ENCODE results near the gene CLNK. TPM values are rescaled to one million over a fixed set of nuclear protein-coding genes. Genes with fewer than 3 reads are reported as not detected.

CLNK gene
- total RNA-seq, 2 experiments from 2014 or later = 2.0 TPM; not detected in 1

DNA sequence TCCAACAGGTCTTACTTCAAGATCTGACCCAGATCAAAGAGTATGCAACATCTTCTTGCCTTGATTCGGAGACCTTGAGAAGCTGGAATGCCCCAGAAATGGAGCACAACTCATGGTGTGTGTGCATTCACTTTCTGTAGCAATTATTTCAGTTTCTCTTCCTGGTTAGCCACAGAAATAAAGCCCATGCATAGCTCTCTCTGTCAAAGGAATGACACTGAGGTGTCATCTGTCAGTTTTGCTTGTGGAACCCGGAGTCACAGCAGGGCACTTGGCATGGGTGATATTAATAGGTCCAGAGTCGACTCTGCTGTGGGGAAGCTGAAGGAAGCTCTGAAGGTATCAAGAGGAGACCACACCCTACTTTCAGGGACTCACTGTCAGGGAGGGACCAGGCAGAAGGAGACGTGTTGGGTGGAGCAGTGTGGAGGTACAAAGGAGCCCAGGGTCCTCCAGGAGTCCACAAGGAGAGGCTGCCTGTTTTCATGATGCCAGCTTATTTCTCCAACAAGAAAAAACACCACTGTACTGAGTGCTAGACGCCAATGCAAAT, 10.7 kb downstream of the CLNK start:
- peaks cover 3% of the 10 kb centered on the region; the same call in 1 of the 2 replicates for H3K9me3 ChIP-seq (ENCODE audit: low read length)
- no peak overlapping the region for H3K4me3 ChIP-seq (ENCODE audit: low read depth, low read length, poor library complexity, severe bottlenecking)
- no peaks in the 10 kb centered on the region for H4K20me1 ChIP-seq (ENCODE audit: insufficient read depth, low read length)
- peaks cover 18% of the 10 kb centered on the region for H3K4me1 ChIP-seq (ENCODE audit: insufficient read depth, low read length, poor library complexity, severe bottlenecking)
- H3K79me2 ChIP-seq (ENCODE audit: insufficient read depth, low read depth, low read length) = no peaks in the 10 kb centered on the region
- no peak for DNase-seq (ENCODE audit: low spot score)
- TF ChIP-seq, protein P1, sequence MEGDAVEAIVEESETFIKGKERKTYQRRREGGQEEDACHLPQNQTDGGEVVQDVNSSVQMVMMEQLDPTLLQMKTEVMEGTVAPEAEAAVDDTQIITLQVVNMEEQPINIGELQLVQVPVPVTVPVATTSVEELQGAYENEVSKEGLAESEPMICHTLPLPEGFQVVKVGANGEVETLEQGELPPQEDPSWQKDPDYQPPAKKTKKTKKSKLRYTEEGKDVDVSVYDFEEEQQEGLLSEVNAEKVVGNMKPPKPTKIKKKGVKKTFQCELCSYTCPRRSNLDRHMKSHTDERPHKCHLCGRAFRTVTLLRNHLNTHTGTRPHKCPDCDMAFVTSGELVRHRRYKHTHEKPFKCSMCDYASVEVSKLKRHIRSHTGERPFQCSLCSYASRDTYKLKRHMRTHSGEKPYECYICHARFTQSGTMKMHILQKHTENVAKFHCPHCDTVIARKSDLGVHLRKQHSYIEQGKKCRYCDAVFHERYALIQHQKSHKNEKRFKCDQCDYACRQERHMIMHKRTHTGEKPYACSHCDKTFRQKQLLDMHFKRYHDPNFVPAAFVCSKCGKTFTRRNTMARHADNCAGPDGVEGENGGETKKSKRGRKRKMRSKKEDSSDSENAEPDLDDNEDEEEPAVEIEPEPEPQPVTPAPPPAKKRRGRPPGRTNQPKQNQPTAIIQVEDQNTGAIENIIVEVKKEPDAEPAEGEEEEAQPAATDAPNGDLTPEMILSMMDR (conservative IDR thresholded peaks at IDR 0.05; ENCODE audit: low read length) = no peak
- no peak for TF ChIP-seq EZH2phosphoT487 (IDR thresholded peaks at IDR 0.05; ENCODE audit: borderline replicate concordance, low read depth, low read length)
- H3K9me2 ChIP-seq (ENCODE audit: insufficient read depth, low read length) = no peaks in the 10 kb centered on the region
- POLR2A ChIA-PET = interaction anchor here (1.4 to 3.6 kb wide), 2 partner anchors 11 to 18 kb away, joined by 3 to 14 read pairs; partner anchors contain the start of gene CLNK
- BruUV-seq (replicated peaks) = no TSS peak
- CTCF ChIA-PET (ENCODE audit: unreplicated experiment) = no interaction called here
- H3K4me2 ChIP-seq (ENCODE audit: low read length) = no peak overlapping the region
- intact Hi-C loops (cut with micrococcal nuclease; ENCODE audit: unreplicated experiment) = no loop called here
- H2AFZ ChIP-seq (ENCODE audit: low read length) = no peak overlapping the region
- H3K27ac ChIP-seq (ENCODE audit: low read depth, low read length, poor library complexity, severe bottlenecking) = no peak overlapping the region
- no peaks in the 10 kb centered on the region for H3K36me3 ChIP-seq (ENCODE audit: insufficient read depth, low read length)

DNA sequence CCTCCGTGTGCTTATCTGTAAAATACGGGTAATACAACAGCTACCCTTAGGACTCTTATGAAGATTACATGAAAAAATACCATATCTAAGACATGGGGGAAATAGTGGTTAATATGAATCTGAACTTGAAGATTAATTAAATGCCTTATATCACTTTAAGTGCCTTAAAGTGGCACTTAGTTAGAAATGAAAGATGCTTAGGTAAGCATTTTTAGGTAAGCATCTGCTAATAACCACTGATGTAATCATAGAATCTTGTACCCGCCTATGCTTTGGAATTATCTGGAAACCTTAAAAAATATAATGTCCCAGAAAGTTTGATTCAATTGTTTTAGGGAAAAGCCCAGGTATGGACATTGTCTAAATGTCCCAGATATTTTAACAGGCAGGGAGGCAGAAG, 12.2 kb downstream of the CLNK start:
- ChIA-PET POLR2A (interaction anchor here (0.5 to 2.6 kb wide), 2 partner anchors 12 to 52 kb away, joined by 3 to 9 read pairs; partner anchors contain the start of gene CLNK), CTCF (ENCODE audit: unreplicated experiment) (no interaction called here)
- no TSS peak for BruUV-seq (replicated peaks)
- no peak for TF ChIP-seq EZH2phosphoT487 (IDR thresholded peaks at IDR 0.05; ENCODE audit: borderline replicate concordance, low read depth, low read length)
- TF ChIP-seq, protein P1 (conservative IDR thresholded peaks at IDR 0.05; ENCODE audit: low read length) = no peak
- DNase-seq (ENCODE audit: low spot score) = no peak
- peak overlapping the region; percentile 97 for H2AFZ ChIP-seq (ENCODE audit: low read length)
- no peak overlapping the region for H3K4me3 ChIP-seq (ENCODE audit: low read depth, low read length, poor library complexity, severe bottlenecking)
- H3K9me2 ChIP-seq (ENCODE audit: insufficient read depth, low read length) = no peaks in the 10 kb centered on the region
- H4K20me1 ChIP-seq (ENCODE audit: insufficient read depth, low read length) = no peaks in the 10 kb centered on the region
- no peaks in the 10 kb centered on the region for H3K79me2 ChIP-seq (ENCODE audit: insufficient read depth, low read depth, low read length)
- H3K27ac ChIP-seq (ENCODE audit: low read depth, low read length, poor library complexity, severe bottlenecking) = peak overlapping the region; percentile 72
- no peaks in the 10 kb centered on the region for H3K9me3 ChIP-seq (ENCODE audit: low read length)
- H3K4me1 ChIP-seq (ENCODE audit: insufficient read depth, low read length, poor library complexity, severe bottlenecking) = peaks cover 18% of the 10 kb centered on the region
- intact Hi-C loops (cut with micrococcal nuclease; ENCODE audit: unreplicated experiment) = no loop called here
- no peaks in the 10 kb centered on the region for H3K36me3 ChIP-seq (ENCODE audit: insufficient read depth, low read length)
- peak overlapping the region; percentile 53 for H3K4me2 ChIP-seq (ENCODE audit: low read length)

DNA sequence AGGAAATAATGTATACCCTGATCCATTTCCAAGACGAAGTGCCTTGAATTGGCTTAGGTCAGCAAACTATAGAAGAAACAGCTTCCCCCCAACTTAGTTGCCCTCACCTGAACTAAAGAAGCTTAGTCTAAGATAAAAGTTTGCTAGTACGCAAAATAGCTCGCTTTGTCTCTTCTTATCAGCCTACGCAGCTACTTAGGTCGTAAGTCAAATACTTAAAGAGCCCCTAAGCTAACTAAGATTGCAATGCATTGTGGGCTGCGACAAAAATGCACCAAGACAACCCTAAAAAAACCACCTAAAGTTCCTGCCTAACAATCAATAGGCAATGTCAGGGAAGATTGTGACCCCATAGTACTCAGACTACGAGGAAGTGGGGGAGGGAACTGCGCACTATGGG, 12.8 kb downstream of the CLNK start:
- no TSS peak for BruUV-seq (replicated peaks)
- Histone ChIP-seq H3K4me2 (ENCODE audit: low read length) (peak overlapping the region; percentile 53), H4K20me1 (ENCODE audit: insufficient read depth, low read length) (no peaks in the 10 kb centered on the region), H3K4me3 (ENCODE audit: low read depth, low read length, poor library complexity, severe bottlenecking) (no peak overlapping the region), H3K4me1 (ENCODE audit: insufficient read depth, low read length, poor library complexity, severe bottlenecking) (peaks cover 18% of the 10 kb centered on the region), H3K9me2 (ENCODE audit: insufficient read depth, low read length) (no peaks in the 10 kb centered on the region), H3K27ac (ENCODE audit: low read depth, low read length, poor library complexity, severe bottlenecking) (peak overlapping the region; percentile 72), H3K79me2 (ENCODE audit: insufficient read depth, low read depth, low read length) (no peaks in the 10 kb centered on the region), H3K9me3 (ENCODE audit: low read length) (no peaks in the 10 kb centered on the region), H3K36me3 (ENCODE audit: insufficient read depth, low read length) (no peaks in the 10 kb centered on the region), H2AFZ (ENCODE audit: low read length) (peak overlapping the region; percentile 97)
- POLR2A ChIA-PET = interaction anchor here (0.5 to 2.6 kb wide), 3 partner anchors 10 to 52 kb away, joined by 3 to 9 read pairs (median 3); partner anchors contain the start of gene CLNK
- peak; percentile 7 for DNase-seq (ENCODE audit: low spot score)
- TF ChIP-seq, protein P1 (conservative IDR thresholded peaks at IDR 0.05; ENCODE audit: low read length) = no peak
- TF ChIP-seq EZH2phosphoT487 (IDR thresholded peaks at IDR 0.05; ENCODE audit: borderline replicate concordance, low read depth, low read length) = no peak
- CTCF ChIA-PET (ENCODE audit: unreplicated experiment) = no interaction called here
- intact Hi-C loops (cut with micrococcal nuclease; ENCODE audit: unreplicated experiment) = no loop called here

All from OCI-LY7 (cell line).